Choroid plexus epithelial cell (primary cell): ENCODE measurements around the gene EXOC4.

ENCODE experiments used
- DNase-seq: peaks from one replicate; pipeline ENCODE4 v3.0.0-alpha.2; 2010; ENCODE audit warnings: low read depth
- H3K4me3 ChIP-seq: 2 replicates; pipeline ENCODE4 v1.5.1; 2011; ENCODE audit warnings: low read depth, mild to moderate bottlenecking, control low read depth, low read length, moderate library complexity
- CTCF ChIP-seq: conservative IDR thresholded peaks from 2 replicates; pipeline ENCODE4 v1.5.1; 2011; ENCODE audit warnings: low read depth, mild to moderate bottlenecking, control low read depth, inconsistent platforms, low read length, moderate library complexity

The EXOC4 gene

DNA sequence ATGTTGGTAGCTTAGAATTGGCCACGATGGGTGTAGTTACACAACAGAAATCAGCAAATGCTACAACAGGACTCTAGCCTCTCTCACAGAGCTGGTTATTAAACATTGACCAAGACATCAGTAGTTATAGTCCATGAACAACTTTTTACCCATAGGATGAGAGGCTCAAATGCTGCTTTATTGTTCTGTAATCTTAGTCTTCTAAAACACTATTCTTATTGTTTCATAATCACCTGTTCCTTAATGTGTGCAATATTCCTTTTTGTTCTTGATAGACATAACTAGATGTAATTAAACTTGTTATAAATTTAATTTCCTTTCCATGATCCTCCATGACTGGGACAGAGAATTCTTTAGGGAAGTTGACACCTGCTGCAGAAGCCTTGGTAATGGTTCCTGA lies 356.9 kb downstream of the EXOC4 start:
- DNase-seq = no peak
- TF ChIP-seq CTCF = no peak
- H3K4me3 ChIP-seq = no peak overlapping the region

- no peak for TF ChIP-seq CTCF
- H3K4me3 ChIP-seq = no peak overlapping the region
- DNase-seq = no peak
These were observed 359.1 kb downstream of the EXOC4 start for GRCh38 chr7:133611955-133612354.

- TF ChIP-seq CTCF = no peak
- peak; percentile 13 for DNase-seq
- H3K4me3 ChIP-seq = no peak overlapping the region
These were observed 360.4 kb downstream of the EXOC4 start for GRCh38 chr7:133613250-133613790.

DNA sequence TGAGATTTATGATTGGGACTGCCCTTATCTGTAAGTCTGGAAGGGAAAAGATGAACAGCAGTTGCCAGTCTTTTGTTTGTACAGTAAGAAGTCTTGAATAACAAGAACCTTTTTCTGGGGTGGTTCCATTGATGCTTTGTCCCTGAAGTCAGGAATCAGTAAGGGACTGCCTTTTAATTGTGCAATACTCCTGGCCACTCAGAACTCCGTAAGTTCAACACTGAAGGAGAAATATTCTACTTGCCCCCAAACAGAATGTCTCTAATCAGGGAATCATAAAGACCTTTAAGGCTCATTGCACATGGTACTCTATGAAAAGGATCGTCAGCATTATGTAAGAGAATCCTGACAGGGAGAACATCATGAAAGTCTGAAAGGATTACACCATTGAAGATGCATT lies 361.4 kb downstream of the EXOC4 start:
- no peak for DNase-seq
- H3K4me3 ChIP-seq = no peak overlapping the region
- no peak for TF ChIP-seq CTCF

GRCh38 chr7:133618970-133619369 lies 366.1 kb downstream of the EXOC4 start:
- H3K4me3 ChIP-seq = no peak overlapping the region
- TF ChIP-seq CTCF = no peak
- DNase-seq = no peak

GRCh38 chr7:133619491-133619890 lies 366.6 kb downstream of the EXOC4 start:
- TF ChIP-seq CTCF = no peak
- no peak for DNase-seq
- H3K4me3 ChIP-seq = no peak overlapping the region

DNA sequence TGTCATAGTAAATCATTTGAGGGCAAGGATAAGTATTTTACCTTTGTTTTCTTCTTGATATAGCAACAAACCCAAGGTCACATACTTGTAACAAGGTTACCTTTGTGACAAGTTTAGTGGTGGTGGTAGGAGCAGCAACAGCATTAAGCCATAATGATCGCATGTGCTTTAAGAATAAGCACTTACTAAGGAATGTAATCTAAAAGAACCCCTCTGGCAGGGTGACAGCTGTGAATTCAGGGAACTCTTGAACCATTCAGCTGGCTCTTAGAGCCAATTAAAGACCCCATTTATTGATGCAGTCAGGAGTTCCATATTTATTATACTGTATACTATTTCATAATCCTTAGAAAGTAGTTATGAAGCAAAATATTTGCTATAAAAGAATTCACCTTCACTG lies 370.8 kb downstream of the EXOC4 start:
- TF ChIP-seq CTCF = no peak
- no peak overlapping the region for H3K4me3 ChIP-seq
- DNase-seq = no peak
